Stimulated activated CD4-positive, alpha-beta T cell treated with anti-CD3 and anti-CD28 coated beads, Interleukin-4, amount 100 ng/mL, for 48 hours (primary cell): ENCODE data around the gene ELP1.
A peak's percentile ranks its signal among the peaks of the same experiment; 100 is the strongest.
"Not testable (repeated sequence)": the region's sequence is repeated elsewhere in the genome, so short reads cannot be mapped to it uniquely, and the experiment has no call there.

Experiments used
- DNase-seq, 2 donors: peaks; one replicate each; pipeline ENCODE4 v3.0.0-alpha.2; 2020; ENCODE audit warnings: low read depth in 2 of 2

The ELP1 gene

DNA sequence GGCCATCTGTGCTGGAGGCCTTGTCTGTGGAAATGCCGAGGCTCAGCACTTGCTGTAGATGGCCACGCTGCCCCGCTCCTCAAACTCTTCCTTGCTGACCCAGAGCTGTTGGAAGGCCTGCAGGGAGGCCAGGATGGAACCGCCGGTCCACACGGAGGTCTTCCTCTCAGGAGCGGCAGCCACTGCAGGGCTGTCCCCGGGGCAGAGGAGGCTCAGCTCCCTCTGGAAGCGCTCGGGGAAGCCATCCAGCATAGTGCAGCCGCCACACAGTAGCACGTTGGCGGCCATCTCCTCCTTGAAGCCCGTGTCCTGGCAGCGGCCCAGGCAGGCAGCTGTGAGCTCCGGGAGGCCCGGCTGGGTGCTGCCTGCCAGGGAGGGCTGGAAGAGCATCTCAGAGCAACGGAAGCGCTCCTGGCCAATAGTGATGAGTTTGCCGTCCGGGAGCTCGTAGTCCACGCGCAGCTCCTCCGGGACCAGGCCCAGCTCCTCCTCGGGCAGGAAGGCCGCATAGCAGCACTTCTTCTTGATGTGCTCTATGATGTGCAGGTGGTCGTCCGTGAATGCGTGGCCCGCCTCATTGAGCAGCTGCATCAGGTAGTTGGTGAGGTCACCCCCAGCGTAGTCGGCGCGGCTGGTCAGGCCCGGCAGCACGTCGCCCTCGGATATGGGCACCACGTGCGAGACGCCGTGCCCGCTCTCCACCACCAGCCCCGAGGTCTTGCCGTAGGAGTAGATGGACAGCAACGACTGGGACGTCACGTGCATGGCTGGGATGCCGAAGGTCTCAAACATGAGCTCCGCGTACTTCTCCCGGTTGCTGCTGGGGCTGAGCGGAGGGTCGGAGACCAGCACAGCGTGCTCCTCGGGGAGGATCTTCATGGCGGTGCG lies 79.0 kb downstream of the ELP1 start:
- no peak for DNase-seq

- no peak for DNase-seq
Measured at GRCh38 chr9:108854094-108854493, 79.8 kb downstream of the ELP1 start.

GRCh38 chr9:108852079-108852478 lies 81.8 kb downstream of the ELP1 start:
- no peak for DNase-seq

DNA sequence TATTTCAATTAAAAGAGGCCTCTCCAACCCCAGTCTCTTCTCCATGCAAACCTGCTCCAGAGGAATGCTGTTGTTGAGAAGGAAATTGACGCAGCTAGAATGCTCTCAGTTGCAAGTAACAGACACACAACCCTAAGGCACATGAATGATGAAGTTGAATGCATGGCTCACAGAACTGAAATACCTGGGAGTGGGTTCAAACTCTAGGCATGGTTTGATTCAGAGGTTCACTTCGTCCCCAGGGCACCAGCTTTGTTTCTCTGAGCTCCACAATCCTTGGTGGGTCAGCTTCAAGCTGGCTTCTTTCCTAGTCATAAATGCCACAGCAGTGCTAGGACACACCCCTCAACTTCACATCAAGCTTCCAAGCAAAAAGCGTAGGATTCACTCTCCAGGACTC lies 82.8 kb downstream of the ELP1 start:
- DNase-seq, result no peak

- DNase-seq, result no peak
Measured at GRCh38 chr9:108850293-108850897, 83.5 kb downstream of the ELP1 start.

DNA sequence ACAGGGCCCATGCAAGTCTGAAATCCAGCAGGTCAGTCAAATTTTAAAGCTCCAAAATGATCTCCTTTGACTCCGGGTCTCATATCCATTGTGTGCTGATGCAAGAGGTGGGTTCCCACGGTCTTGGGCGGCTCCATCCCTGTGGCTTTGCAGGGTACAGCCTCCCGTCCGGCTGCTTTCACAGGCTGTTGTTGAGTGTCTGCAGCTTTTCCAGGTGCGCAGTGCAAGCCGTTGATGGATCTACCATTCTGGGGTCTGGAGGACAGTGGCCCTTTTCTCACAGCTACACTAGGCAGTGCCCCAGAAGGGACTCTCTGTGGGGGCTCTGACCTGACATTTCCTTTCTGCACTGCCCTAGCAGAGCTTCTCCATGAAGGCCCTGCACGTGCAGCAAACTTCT lies 85.6 kb downstream of the ELP1 start:
- not testable (repeated sequence) for DNase-seq

DNA sequence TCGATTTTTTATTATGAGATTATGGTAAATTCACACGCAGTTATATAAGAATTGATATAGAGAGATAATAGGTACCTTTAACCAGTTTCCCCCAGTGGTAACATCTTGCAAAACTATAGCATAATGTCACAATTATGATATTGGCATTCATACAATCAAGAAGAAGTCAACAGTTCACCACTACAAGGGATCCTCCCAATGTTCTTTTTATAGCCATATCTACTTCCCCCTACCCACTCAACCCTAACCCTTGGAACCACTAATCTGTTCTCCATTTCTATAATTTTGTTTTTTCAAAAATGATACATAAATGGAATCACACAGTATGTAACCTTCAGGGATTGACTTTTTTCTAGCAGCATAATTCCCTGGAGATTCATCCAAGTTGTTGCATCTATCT lies 88.0 kb downstream of the ELP1 start:
- DNase-seq, result no peak

DNA sequence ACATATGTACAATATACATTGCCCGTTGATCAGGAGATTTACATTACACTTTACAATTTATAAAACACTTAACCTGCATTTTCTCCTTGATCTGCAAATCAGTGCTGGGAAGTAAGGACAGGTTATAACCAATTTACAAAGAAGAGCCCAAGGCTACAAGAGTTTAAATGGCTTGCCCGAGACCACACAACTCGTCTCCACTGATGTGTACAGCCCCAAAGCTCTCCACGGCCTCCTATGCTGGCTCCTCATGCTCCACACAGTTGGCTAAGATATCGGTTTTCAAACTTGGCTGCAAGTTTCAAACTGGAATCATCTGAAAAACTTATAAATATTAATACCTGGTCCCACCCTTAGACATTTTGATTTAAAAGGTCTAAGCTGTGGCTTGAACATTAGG lies 88.4 kb downstream of the ELP1 start:
- no peak for DNase-seq

- DNase-seq, result no peak
Measured at GRCh38 chr9:108844856-108845255, 89.1 kb downstream of the ELP1 start.

DNA sequence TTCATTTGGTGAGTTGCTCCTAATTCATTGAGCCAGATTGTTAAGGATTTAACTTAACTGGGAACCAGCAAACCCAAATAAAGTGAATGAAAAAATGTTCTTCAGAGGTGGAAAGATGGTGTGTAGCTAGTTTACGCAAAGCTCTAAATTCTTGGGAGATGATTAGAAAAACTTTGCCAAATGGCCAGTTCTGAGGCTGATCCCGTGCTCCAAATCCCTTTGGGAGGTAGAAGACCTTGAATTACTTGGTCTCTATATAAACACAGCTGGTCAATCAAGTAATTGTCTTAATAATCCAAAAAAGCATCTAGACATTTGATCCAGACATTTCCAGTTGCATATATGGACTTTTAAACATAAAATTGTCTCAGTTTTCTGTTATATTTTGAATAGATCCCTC lies 89.5 kb downstream of the ELP1 start:
- no peak for DNase-seq

GRCh38 chr9:108842610-108843295 lies 91.2 kb downstream of the ELP1 start:
- peak in 1 of 2 donors; percentile 4 for DNase-seq

DNA sequence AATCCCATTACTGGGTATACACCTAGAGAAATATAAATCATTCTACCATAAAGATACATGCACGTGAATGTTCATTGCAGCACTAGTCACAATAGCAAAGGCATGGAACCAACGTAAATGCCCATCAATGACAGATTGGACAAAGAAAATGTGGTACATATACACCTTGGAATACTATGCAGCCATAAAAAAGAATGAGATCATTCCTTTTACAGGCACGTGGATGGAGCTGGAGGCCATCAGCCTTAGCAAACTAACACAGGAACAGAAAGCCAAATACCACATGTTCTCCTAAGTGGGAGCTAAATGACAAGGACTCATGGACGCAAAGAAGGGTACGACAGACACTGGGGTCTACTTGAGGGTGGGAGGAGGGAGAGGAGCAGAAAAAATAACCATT lies 94.4 kb downstream of the ELP1 start:
- DNase-seq, result not testable (repeated sequence)

DNA sequence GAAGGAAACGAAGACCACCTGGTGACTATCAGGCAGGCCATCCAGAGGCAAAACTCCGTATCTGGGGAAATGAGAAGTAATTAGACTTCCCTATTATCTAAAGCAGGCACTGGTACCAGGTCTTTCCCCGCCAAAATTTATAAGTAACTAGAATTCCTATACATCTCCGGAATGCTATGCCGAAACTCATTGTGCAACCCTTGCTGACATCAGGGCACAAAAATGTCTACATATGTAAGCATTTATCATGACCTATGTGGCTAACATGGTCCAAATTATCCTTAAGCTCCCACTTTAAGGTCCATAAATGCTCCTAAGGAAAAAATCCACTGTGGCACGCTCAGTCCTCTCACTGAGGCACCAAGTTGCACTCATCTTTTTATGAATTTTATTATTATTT lies 95.9 kb downstream of the ELP1 start:
- no peak for DNase-seq

GRCh38 chr9:108837530-108837929 lies 96.4 kb downstream of the ELP1 start:
- no peak for DNase-seq

GRCh38 chr9:108836781-108837180 lies 97.1 kb downstream of the ELP1 start:
- no peak for DNase-seq

DNA sequence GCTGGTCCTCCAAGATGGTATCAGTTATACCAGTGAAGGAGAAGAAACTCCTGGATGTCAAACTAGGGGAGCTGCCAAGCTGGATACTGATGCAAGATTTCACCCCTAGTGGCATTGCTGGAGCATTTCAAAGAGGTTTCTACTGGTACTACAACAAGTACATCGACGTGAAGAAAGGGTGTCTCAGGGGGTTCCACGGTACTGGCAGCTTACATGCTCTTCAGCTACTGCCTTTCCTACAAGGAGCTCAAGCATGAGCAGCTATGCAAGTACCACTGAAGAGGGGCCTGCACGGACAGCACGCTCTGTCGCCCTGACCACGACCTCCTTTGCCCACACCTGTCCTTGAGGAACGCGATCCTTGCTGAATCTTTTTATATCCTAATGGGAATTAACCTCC lies 97.6 kb downstream of the ELP1 start:
- no peak for DNase-seq

GRCh38 chr9:108835831-108836230 lies 98.1 kb downstream of the ELP1 start:
- no peak for DNase-seq

DNA sequence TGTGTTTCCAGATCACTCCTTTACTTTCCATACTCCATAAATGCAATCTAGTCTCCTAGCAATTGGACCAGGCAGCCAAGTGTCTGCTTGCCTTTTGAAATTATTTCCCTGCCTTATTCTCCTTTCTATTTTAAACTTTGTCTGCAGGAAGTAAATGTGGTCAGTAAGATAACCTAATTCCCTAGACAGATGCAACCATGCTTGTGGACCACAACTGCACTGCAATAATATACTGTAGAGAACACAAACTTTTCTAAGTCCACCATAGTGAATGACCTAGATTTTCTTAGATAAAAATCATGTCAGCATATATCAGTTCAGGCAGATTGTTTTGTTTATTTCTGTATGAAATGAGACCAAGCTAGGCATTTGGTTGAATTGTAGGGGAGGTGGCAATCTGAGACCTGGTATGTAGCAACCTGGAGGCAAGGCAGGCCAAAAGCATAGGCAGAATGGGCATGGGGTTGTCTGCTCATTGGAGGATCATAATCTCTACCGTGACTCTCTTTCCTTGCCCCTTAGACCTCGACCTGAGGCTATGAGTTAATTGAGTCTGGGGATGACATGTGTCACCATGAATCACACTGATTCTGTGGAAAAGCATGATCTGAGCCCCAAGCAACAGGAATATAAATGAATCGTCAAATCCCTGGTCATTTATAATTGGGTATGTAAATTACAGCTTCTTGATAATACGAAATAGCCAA lies 98.8 kb downstream of the ELP1 start:
- no peak for DNase-seq

GRCh38 chr9:108832179-108832500 lies 101.8 kb downstream of the ELP1 start:
- DNase-seq, result no peak

GRCh38 chr9:108831496-108832178 lies 102.3 kb downstream of the ELP1 start:
- DNase-seq, result no peak

DNA sequence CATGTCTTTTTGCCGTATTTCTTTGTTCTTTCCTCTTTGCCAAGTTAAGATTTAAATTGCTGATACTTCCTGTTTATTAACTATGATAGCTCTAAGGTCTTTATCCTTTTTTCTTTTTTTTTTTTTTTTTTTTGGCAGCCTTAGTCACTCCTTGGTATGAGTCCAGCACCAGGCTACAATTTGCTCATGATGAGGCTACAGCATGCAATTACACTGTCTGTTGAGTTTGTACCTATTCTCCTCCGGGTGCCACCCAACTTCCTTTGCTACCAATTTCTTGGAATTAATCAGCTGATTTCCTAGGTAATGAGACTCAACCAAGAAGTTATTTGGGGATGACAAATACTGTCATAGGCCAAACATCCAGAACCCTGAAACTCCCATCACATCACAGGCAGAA lies 103.7 kb downstream of the ELP1 start:
- no peak for DNase-seq

- no peak for DNase-seq
Measured at GRCh38 chr9:108823829-108824228, 110.1 kb downstream of the ELP1 start.
